ENCODE measurements around the gene PDGFC.

GRCh38 chr4:156969101-156969500 lies 2.5 kb downstream of the PDGFC start:
- TF ChIP-seq, protein P1, sequence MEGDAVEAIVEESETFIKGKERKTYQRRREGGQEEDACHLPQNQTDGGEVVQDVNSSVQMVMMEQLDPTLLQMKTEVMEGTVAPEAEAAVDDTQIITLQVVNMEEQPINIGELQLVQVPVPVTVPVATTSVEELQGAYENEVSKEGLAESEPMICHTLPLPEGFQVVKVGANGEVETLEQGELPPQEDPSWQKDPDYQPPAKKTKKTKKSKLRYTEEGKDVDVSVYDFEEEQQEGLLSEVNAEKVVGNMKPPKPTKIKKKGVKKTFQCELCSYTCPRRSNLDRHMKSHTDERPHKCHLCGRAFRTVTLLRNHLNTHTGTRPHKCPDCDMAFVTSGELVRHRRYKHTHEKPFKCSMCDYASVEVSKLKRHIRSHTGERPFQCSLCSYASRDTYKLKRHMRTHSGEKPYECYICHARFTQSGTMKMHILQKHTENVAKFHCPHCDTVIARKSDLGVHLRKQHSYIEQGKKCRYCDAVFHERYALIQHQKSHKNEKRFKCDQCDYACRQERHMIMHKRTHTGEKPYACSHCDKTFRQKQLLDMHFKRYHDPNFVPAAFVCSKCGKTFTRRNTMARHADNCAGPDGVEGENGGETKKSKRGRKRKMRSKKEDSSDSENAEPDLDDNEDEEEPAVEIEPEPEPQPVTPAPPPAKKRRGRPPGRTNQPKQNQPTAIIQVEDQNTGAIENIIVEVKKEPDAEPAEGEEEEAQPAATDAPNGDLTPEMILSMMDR (IDR thresholded peaks at IDR 0.05; ENCODE audit: low read length): no peak
- no peak for TF ChIP-seq EZH2 (IDR thresholded peaks at IDR 0.05; ENCODE audit: borderline replicate concordance, low read length)

All from OCI-LY1 (cell line).